GM19240 (cell line): ENCODE data around the gene VENTX.

Source experiments
- DNase-seq: peaks from one replicate; pipeline ENCODE4 v3.0.0; 2011; ENCODE audit warnings: low spot score; ENCODE audit not compliant: insufficient read length

Gene VENTX

DNA sequence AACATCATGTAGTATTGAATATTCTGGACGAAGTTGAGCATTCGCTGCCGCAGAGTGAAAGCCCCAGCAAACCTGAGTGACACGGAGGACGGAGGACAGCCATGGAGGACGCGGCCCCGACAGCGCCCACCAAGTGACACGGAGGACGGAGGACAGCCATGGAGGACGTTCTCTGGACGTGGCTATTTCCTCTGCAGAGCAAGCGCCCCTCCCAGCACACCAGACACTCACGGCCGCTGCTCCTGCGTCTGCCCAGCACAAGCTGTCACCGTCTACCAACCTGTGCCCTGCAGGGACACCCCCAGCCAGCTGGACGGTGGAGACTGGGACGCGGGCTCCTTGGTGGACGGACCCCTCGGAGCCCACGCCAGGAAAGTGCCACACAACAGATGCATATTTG is 46.3 kb downstream of the VENTX start:
- no peak for DNase-seq

DNA sequence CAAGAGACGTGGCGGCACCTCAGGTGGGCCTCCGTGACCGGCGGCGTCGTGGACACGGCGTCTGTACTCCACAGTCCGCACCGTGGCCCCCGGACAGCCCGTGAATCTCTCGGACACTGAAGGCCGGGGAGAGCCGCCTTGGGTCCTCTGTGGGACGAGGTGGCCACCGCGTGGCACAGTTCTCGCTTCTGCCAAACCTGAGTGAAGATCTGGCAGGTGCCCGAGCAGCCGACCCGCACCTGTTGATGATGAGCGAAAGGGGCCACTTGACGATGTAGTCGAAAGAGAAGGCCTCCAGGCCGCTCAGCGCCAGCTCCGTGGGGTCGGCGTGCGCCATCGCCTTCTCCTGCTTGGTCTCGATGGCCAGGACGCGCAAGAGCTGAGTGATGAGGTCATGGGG is 47.6 kb downstream of the VENTX start:
- no peak for DNase-seq

DNA sequence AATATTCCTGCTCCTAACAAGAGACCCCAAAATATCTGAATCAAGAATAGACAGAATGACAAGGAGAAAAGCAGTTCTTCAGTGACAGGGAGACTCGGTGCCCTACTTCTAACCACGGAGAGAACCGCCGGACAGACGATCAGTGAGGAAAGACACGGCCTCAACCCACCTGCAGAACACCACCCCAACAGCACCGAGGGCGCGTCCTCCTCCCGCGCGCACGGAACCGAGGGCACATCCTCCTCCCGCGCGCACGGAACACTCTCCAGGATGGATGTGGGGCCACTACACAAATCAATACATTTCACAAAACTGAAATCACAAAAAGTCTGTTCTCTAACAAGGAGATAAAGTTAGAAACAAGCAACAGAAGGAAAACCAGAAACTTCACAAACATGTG is 48.7 kb downstream of the VENTX start:
- DNase-seq, result no peak

DNA sequence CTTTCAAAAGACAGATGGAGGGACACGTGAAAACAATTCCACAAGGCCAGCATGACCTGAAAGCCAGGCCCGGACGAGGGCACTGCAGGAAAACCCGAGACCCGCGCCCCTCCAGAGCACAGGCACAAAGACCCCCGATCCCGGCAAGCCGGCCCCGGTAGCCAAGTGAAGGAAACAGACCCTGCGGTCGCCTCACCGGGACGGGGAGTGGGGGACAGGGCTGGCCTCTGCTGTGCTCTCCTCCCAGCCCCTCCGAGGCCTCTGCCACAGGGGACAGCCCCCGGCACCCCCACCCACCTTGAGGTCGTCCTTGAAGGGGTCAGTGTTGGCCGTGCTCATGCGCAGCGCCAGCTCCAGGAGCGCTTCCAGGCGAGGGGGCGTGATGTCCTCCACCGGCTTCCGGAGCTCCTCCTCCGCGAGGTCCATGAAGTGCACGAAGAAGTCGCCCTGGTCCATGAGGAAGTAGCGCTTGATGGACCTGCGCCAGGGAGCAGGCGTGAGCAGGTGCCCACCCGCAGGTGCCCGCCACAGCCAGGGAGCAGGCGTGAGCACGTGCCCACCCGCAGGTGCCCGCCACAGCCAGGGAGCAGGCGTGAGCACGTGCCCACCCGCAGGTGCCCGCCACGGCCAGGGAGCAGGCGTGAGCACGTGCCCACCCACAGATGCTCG is 50.3 kb downstream of the VENTX start:
- no peak for DNase-seq

DNA sequence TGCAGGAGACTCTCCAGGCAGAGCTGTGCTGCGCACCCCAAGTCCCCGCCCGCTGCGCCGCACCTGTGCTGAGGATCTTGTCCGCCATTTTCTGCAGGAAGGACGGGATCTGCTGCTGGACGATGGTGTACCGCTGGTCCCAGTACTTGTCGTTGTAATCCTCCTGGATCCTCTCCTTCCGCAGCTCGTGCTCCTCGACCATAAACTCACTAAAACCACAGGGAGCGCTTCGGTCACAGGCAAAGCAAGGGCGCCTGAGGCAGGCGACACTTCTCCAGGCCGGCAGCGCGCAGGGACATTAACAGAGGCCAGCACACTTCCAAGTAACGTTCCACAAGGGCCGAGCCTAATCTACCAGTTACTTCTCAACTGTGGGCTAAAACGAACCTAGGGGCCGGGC is 52.1 kb downstream of the VENTX start:
- no peak for DNase-seq
